ENCODE results near the gene PTCSC3.

DNA sequence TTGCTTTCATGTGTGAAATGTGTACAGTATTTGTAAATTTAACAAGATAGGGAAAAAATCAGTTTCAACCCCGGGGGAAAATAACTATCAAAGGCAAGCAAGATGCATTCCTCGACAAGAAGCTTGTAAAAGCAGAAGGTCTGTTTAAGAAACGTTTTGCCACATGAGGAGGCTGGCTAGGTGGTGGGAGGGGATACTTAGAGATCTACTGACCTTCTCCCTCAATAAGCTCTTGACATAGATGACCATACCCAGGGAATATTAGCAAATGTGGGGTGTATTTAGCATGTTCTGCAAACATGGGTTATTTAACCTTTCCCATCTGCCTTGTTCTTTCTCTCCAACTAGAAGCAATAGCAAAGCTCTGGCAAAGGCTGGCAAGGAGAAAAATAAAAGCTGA is 4.9 kb downstream of the PTCSC3 start:
- TF ChIP-seq YY1 (IDR thresholded peaks at IDR 0.05; ENCODE audit: insufficient read depth, insufficient read length) (no peak), SUZ12 (IDR thresholded peaks at IDR 0.05; ENCODE audit: extremely low read depth, insufficient read depth, insufficient read length) (no peak), ZNF274 (IDR thresholded peaks at IDR 0.05; ENCODE audit: low read depth, low read length) (no peak)
